ENCODE results near the gene TECTA.
"Not testable (repeated sequence)": the region's sequence is repeated elsewhere in the genome, so short reads cannot be mapped to it uniquely, and the experiment has no call there.

GRCh38 chr11:121115024-121115423 lies 14.0 kb downstream of the TECTA start:
- TF ChIP-seq CTCF, POLR2A (IDR thresholded peaks at IDR 0.05): not testable (repeated sequence)

Data from tibial nerve (tissue), 3 donors.